Breast epithelium (tissue), 3 donors: ENCODE data around the gene ZNF606.

Experiments
- POLR2A ChIP-seq: fragments of 450-650 bp; IDR thresholded peaks from one replicate; pipeline ENCODE4 v1.6.1; 2016; ENCODE audit warnings: antibody characterized with exemption, mild to moderate bottlenecking, moderate library complexity
- POLR2AphosphoS5 ChIP-seq, 3 donors: sonication (generic); formaldehyde crosslinking; IDR thresholded peaks; one replicate each; pipeline ENCODE4 v1.6.1; 2017; ENCODE audit warnings: antibody characterized with exemption in 3 of 3
- TF ChIP-seq, protein P1 (sequence below), 3 donors: fragments of 450-650 bp; IDR thresholded peaks; one replicate each; pipeline ENCODE4 v1.5.1; 2016 to 2017; ENCODE audit warnings: antibody characterized with exemption in 3 of 3, mild to moderate bottlenecking in 3 of 3, moderate library complexity in 3 of 3

DNA sequence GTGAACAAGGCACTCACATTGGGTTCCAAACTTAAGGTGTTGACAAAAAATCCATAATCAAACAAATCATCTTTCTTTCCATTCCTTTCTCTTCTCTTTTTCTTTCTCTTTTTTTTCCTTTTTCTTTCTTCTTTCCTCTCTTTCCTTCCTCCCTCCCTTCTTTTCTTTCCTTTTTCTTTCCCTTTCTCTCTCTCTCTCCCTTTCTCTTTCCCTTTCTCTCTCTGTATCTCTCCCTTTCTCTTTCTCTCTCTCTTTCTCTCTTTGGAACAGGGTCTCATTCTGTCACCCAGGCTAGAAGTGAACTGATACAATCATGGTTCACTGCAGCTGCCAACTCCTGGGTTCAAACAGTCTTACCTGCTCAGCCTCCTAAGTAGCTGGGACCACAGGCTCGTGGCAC, 40.8 kb downstream of the ZNF606 start:
- TF ChIP-seq, protein P1, sequence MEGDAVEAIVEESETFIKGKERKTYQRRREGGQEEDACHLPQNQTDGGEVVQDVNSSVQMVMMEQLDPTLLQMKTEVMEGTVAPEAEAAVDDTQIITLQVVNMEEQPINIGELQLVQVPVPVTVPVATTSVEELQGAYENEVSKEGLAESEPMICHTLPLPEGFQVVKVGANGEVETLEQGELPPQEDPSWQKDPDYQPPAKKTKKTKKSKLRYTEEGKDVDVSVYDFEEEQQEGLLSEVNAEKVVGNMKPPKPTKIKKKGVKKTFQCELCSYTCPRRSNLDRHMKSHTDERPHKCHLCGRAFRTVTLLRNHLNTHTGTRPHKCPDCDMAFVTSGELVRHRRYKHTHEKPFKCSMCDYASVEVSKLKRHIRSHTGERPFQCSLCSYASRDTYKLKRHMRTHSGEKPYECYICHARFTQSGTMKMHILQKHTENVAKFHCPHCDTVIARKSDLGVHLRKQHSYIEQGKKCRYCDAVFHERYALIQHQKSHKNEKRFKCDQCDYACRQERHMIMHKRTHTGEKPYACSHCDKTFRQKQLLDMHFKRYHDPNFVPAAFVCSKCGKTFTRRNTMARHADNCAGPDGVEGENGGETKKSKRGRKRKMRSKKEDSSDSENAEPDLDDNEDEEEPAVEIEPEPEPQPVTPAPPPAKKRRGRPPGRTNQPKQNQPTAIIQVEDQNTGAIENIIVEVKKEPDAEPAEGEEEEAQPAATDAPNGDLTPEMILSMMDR (IDR thresholded peaks at IDR 0.05) = no peak
- TF ChIP-seq POLR2AphosphoS5 (IDR thresholded peaks at IDR 0.05) (no peak), POLR2A (no peak)
